Heart left ventricle (tissue), 16 donors: ENCODE data around the gene FKBP4. TPM values are rescaled to one million over a fixed set of nuclear protein-coding genes. Genes with fewer than 3 reads are reported as not detected.
A peak's percentile ranks its signal among the peaks of the same experiment; 100 is the strongest.

Experiments used
- ATAC-seq, 4 donors: fragments of 200-7000 bp; cut with Tn5 transposase; one replicate each; pipeline ENCODE4 v1.9.1; 2020 to 2022; ENCODE audit warnings: moderate library complexity in 4 of 4, mild to moderate bottlenecking in 3 of 4, moderate number of reproducible peaks in 1 of 4
- DNase-seq, 5 donors: peaks; one replicate each; pipeline ENCODE4 v3.0.0-alpha.2; 2020
- H3K27ac ChIP-seq, 12 donors: fragments of 200-600 bp; sonication (generic) in 4 of 12; one replicate each; pipeline versions ENCODE4 v1.5.0 to v1.8.0; 2016 to 2022; ENCODE audit warnings: mild to moderate bottlenecking in 2 of 12
- H3K27me3 ChIP-seq, 9 donors: fragments of 200-600 bp; sonication (generic) in 2 of 9; one replicate each; pipeline versions ENCODE4 v1.5.1 to v1.8.0; 2016 to 2022; ENCODE audit warnings: mild to moderate bottlenecking in 3 of 9
- H3K36me3 ChIP-seq, 9 donors: fragments of 200-600 bp; sonication (generic) in 2 of 9; one replicate each; pipeline versions ENCODE4 v1.5.0 to v1.8.0; 2018 to 2022; ENCODE audit warnings: mild to moderate bottlenecking in 2 of 9
- H3K4me1 ChIP-seq, 12 donors: fragments of 200-600 bp; sonication (generic) in 4 of 12; one replicate each; pipeline versions ENCODE4 v1.5.0 to v1.8.0; 2016 to 2022; ENCODE audit warnings: mild to moderate bottlenecking in 3 of 12
- H3K4me3 ChIP-seq, 12 donors: fragments of 200-600 bp; sonication (generic) in 4 of 12; one replicate each; pipeline versions ENCODE4 v1.5.0 to v1.8.0; 2017 to 2022; ENCODE audit warnings: mild to moderate bottlenecking in 9 of 12, moderate library complexity in 4 of 12
- H3K9me3 ChIP-seq, 12 donors: fragments of 200-600 bp; sonication (generic) in 4 of 12; one replicate each; pipeline versions ENCODE4 v1.5.0 to v1.8.0; 2016 to 2022; ENCODE audit warnings: mild to moderate bottlenecking in 1 of 12
- POLR2A ChIP-seq, 2 donors: fragments of 450-650 bp; IDR thresholded peaks; one replicate each; pipeline ENCODE4 v1.6.1; 2017; ENCODE audit warnings: antibody characterized with exemption in 2 of 2, mild to moderate bottlenecking in 2 of 2, moderate library complexity in 2 of 2
- WGBS, 4 donors: extraction: QIAGEN DNeasy Blood & Tissue Kit in 2 of 4; methylation state at CpG; one replicate each; pipeline versions ENCODE4 v1.1.5 to v1.1.7; 2013 to 2018; 5-methylcytosine and 5-hydroxymethylcytosine counted together
- intact Hi-C, 10 donors: fragments of 100-400 bp; cut with DNase I; formaldehyde crosslinking; loops; one replicate each; pipeline versions ENCODE4 v1.11.1 to v1.14.2; 2022
- polyA plus RNA-seq, 2 donors: library from polyadenylated mRNA; stranded (reverse); fragments of 200-250 nt; gene quantifications; one replicate each; pipeline ENCODE4 v1.2.3, GENCODE V29; 2013
- total RNA-seq, 9 donors: library from RNA; depleted of rRNA in 2 of 9; stranded (reverse); fragments of >200 nt in 2 of 9; fragmentation: NEBNext Ultra II Directional in 3 of 9; extraction: Animal tissue kit (Norgen Biotek cat#: 25700) in 3 of 9; gene quantifications; one replicate each; pipeline versions ENCODE4 v1.1.0 to v1.2.4, GENCODE V29; 2016 to 2023
- TF ChIP-seq, protein P1 (sequence below), 12 donors: fragments of 200-600 bp; sonication (generic) in 4 of 12; IDR thresholded peaks; one replicate each; pipeline versions ENCODE4 v1.5.0 to v1.8.0; 2018 to 2022; ENCODE audit warnings: antibody characterized with exemption in 12 of 12, mild to moderate bottlenecking in 5 of 12
- donor health status: ischemic (EF 13 %, LVEDD 7.1; RV severe dilation, severe dysfunction).
- donor health status: healthy with polysubstance abuse.
- donor health status: DM: no; HTN: yes; CAD: no.
- donor health status: DM: no; HTN: no; CAD: no.
- donor health status: ischemic (EF 25% LVEDD 6.9; RV normal size, moderate dysfunction).
- donor health status: ischemic (EF 25% LVEDD 5.7; RV mildly dilated, moderate dysfunction).
- donor health status: healthy.
- donor health status: DM: yes; HTN: yes; CAD: no.
- donor health status: ischemic (EF 35%, LVEDD 5.7; RV mildly dilated, moderate dysfunction).
- donor health status: nonischemic (EF 11% LVEDD 7.7; RV severe dilation, severe dysfunction).
- donor health status: DM: yes; HTN: yes; CAD: no.
- donor health status: PGD.
- donor health status: ischemic (EF 29% LVEDD 5.4; RV normal size, mild dysfunction).
- donor health status: nonischemic (EF 23%, LVEDD 6.1; RV moderate dilation, normal function).

Gene FKBP4
- total and polyA plus RNA-seq, 11 donors, result 25.4 to 84.9 (median 44.0) TPM

DNA sequence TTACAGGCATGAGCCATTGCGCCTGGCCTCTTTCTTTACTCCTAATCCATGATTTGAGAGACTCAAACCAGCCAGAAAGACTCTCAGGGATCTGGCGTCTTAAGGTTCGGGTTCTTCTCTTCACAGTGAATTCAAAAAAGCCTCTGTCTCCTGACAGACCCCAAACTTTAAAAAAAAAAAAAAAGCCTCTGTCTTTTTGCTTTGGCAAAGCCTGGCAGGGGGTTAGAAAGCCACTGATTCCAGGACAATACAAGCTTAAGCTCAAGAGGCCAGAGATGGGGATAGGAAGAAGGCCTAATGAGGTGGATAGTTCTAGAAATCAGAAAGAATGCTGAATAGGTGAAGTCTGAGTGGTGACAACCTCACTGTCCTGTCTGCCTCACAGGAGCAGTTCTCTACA is 31.3 kb downstream of the FKBP4 start:
- no peak overlapping the region for H3K4me3 ChIP-seq
- WGBS, 4 donors, result 92 to 97% (median 96%) methylated on average over 3 of the region's 3 CpGs
- TF ChIP-seq, protein P1, sequence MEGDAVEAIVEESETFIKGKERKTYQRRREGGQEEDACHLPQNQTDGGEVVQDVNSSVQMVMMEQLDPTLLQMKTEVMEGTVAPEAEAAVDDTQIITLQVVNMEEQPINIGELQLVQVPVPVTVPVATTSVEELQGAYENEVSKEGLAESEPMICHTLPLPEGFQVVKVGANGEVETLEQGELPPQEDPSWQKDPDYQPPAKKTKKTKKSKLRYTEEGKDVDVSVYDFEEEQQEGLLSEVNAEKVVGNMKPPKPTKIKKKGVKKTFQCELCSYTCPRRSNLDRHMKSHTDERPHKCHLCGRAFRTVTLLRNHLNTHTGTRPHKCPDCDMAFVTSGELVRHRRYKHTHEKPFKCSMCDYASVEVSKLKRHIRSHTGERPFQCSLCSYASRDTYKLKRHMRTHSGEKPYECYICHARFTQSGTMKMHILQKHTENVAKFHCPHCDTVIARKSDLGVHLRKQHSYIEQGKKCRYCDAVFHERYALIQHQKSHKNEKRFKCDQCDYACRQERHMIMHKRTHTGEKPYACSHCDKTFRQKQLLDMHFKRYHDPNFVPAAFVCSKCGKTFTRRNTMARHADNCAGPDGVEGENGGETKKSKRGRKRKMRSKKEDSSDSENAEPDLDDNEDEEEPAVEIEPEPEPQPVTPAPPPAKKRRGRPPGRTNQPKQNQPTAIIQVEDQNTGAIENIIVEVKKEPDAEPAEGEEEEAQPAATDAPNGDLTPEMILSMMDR (IDR thresholded peaks at IDR 0.05), result no peak
- TF ChIP-seq POLR2A (IDR thresholded peaks at IDR 0.05), result no peak

DNA sequence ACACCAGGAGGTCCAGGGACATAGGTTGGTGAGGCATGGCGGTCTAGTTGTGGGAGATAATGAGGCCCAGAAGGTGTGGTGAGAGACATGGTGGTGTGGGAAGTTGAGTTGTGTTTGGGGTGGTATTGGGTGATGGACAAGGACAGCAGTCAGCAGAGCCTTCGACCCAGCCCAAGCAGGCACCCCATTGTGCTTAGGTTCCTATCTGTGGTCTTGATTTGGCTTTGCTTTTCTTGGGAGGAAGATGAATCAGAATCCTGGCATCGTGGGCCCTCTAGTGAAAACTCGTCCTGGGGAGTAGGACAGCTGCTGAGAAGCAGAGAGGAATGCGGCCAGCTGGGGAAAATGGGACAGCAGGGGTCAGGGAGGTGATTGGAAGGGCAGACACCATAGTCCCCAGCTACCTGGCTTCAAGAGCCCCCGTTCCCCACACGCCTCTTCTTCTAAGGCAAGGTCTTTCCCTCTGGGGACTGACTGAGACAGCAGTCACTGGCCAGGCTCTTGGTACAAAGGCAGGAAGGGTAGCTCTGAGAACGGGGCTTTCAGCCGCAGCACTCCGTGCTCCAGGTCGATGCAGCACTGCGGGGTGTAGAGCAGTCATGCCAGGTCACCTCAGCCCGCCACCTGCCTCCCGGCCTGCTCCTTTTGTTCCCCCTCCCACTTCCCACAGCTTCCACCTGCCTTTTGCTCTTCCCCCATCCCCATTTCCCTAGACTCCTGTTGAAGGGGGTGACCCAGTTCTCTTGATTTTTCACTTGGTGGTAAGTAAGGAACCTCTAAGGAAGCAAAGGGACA is 32.1 kb downstream of the FKBP4 start:
- H3K9me3 ChIP-seq, result no peaks in the 10 kb centered on the region
- WGBS, 4 donors, result 84 to 90% (median 88%) methylated on average over 14 of the region's 14 CpGs

More for the DNA sequence above, 31.3 kb downstream of the FKBP4 start:
- no peaks in the 10 kb centered on the region for H3K4me1 ChIP-seq
- H3K27ac ChIP-seq, result no peak overlapping the region
- intact Hi-C loops, result no loop called here
- H3K36me3 ChIP-seq, result peaks cover 0 to 100% (median 92%) of the 10 kb centered on the region in 9 donors
- no peaks in the 10 kb centered on the region for H3K27me3 ChIP-seq
- ATAC-seq (no peak), DNase-seq (no peak)
- H3K9me3 ChIP-seq, result no peaks in the 10 kb centered on the region

DNA sequence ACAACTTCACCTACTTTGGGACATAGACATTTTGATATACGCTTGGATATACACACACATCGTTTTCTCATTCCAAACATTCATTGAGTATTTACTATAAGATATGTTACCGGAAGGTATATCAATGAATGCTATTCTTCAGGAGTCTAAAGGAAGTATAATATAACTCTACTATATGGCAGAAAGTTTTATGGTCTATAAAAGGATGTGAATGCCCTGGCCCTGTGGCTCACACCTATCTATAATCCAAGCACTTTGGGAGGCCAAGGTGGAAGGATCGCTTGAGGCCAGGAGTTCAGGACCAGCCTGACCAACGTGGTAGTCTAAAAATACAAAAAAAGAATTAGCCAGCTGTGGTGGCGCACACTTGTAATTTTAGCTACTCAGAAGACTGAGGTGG is 34.5 kb downstream of the FKBP4 start:
- intact Hi-C loops, result no loop called here
- peaks cover 0 to 13% (median 2%) of the 10 kb centered on the region in 12 donors for H3K4me1 ChIP-seq
- 90 to 95% (median 93%) methylated on average over 6 of the region's 6 CpGs for WGBS, 4 donors
- DNase-seq (no peak), ATAC-seq (no peak)
- peaks cover 0 to 83% (median 61%) of the 10 kb centered on the region in 9 donors for H3K36me3 ChIP-seq
- TF ChIP-seq, protein P1 (IDR thresholded peaks at IDR 0.05), result no peak
- TF ChIP-seq POLR2A (IDR thresholded peaks at IDR 0.05), result no peak
- H3K27ac ChIP-seq, result no peak overlapping the region
- no peak overlapping the region for H3K4me3 ChIP-seq
- H3K9me3 ChIP-seq, result no peaks in the 10 kb centered on the region
- H3K27me3 ChIP-seq, result no peaks in the 10 kb centered on the region

More for the DNA sequence above, 32.1 kb downstream of the FKBP4 start:
- intact Hi-C loops, result no loop called here
- Histone ChIP-seq H3K36me3 (peaks cover 0 to 100% (median 84%) of the 10 kb centered on the region in 9 donors), H3K4me1 (no peaks in the 10 kb centered on the region), H3K4me3 (no peak overlapping the region), H3K27me3 (no peaks in the 10 kb centered on the region), H3K27ac (no peak overlapping the region)
- DNase-seq, result no peak
- ATAC-seq, result no peak
- TF ChIP-seq, protein P1 (IDR thresholded peaks at IDR 0.05), result no peak
- no peak for TF ChIP-seq POLR2A (IDR thresholded peaks at IDR 0.05)

DNA sequence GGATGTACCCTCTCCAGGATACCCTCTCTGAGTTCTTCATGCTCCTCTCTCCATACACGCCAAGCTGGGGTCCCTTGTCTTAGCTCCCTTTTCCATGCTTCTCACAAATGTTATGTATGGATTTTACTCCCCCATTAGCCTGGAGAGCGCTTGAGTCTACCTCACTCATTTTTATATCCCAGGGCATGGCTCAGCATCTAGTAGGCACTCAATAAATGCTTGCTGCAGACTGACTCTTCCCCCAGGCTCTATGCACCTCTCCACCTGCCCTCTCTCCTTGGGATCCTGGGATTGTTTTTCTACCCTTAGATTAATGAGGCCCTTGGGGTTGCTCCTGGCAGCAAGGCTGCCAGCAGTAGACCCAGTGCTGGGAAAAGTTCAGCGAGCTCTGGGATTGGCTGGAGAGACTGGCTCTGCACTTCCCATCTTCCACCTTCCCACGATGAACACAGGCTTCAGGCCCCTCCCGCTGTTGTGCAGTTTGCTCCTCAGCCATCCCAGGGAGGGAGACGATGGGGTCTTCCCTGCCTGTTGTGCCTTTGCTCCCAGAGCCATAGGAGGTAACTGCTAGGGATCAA is 37.9 kb downstream of the FKBP4 start:
- ATAC-seq, result peak in 1 of 4 donors; percentile 13
- peak overlapping the region in 3 of 12 donors; percentile 54 for H3K4me3 ChIP-seq
- intact Hi-C loops, result no loop called here
- TF ChIP-seq, protein P1 (IDR thresholded peaks at IDR 0.05), result no peak
- no peak for TF ChIP-seq POLR2A (IDR thresholded peaks at IDR 0.05)
- peak in 1 of 5 donors; percentile 33 for DNase-seq
- peaks cover 0 to 23% (median 7%) of the 10 kb centered on the region in 12 donors for H3K4me1 ChIP-seq
- peak overlapping the region in 3 of 12 donors; percentile 26 to 64 (median 46) for H3K27ac ChIP-seq
- no peaks in the 10 kb centered on the region for H3K27me3 ChIP-seq
- no peaks in the 10 kb centered on the region for H3K9me3 ChIP-seq
- WGBS, 4 donors, result 74 to 90% (median 80%) methylated on average over 6 of the region's 6 CpGs
- H3K36me3 ChIP-seq, result peaks cover 0 to 49% (median 30%) of the 10 kb centered on the region in 9 donors
